GM10248 (cell line): Measurements from ENCODE around the gene CCDC78.

Source experiments
- CTCF ChIA-PET: fragments of 300-600 bp; sonication (Branson Sonifier 250); formaldehyde crosslinking; extraction: SDS; loops from one replicate; lab custom pipeline; 2021; ENCODE audit warnings: antibody characterized with exemption; lab: Yijun Ruan, JAX
- POLR2A ChIA-PET: fragments of 350-650 bp; sonication (Branson Sonifier 250); formaldehyde crosslinking; extraction: SDS; loops from one replicate; lab custom pipeline; 2020; ENCODE audit warnings: antibody characterized with exemption; lab: Yijun Ruan, JAX
- DNase-seq: peaks from one replicate; pipeline ENCODE4 v3.0.0; 2012; ENCODE audit errors: extremely low spot score
- TF ChIP-seq, protein P1 (sequence below): IDR thresholded peaks from 2 replicates; pipeline ENCODE4 v1.5.1; 2012; ENCODE audit warnings: mild to moderate bottlenecking, low read depth; ENCODE audit errors: extremely low read depth, missing control alignments, control extremely low read depth

Gene CCDC78

DNA sequence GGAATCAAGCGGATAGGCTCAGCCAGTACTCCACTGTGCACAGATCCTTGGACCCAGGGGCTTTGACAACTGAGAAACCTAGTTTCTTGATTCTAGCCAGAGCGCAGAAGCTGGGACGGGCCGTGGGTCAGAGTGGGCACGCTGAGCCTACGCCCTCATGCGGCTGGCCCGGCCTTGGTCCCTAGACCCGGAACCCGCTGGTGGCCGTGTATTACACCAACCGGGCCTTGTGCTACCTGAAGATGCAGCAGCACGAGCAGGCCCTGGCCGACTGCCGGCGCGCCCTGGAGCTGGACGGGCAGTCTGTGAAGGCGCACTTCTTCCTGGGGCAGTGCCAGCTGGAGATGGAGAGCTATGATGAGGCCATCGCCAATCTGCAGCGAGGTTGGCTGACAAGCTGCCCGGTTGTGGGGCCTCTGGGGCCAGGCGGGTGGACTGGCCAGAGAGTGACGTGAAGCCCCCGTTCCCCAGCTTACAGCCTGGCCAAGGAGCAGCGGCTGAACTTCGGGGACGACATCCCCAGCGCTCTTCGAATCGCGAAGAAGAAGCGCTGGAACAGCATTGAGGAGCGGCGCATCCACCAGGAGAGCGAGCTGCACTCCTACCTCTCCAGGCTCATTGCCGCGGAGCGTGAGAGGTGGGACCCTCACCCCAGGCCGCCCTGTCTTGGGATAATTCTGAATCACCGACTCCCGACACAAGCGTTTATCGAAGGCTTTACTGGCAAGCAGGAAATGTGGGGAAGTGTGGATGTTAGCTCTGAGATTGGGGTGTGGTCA lies 45.1 kb downstream of the CCDC78 start:
- ChIA-PET CTCF (interaction anchor here (0.7 to 4.6 kb wide), 8 partner anchors 13 to 105 kb away, joined by 3 to 28 read pairs (median 4); partner anchors contain the start of genes RHOT2 and WDR90), POLR2A (interaction anchor here (0.7 to 1.2 kb wide), 3 partner anchors 14 to 1474 kb away, joined by 3 to 7 read pairs (median 4); partner anchors contain the start of genes RHOT2 and TRAF7)

DNA sequence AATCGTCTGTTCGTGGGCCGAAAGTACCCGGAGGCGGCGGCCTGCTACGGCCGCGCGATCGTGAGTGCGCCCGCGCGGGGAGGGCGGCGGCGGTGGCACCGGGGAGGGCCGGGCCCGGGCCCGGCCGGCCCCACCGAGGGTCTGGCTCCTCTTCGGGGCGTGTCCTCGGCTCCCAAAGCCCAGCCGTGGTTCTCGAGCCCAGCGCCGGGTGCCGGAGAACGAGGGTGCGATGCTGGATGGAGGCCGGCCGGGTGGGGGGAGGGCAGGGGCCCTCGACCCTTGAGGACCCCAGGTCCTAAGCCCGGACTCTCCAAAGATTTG lies 45.7 kb downstream of the CCDC78 start:
- ChIA-PET CTCF (interaction anchor here (1.0 to 4.6 kb wide), 7 partner anchors 9 to 105 kb away, joined by 3 to 28 read pairs (median 4); partner anchors contain the start of genes RHOT2 and WDR90), POLR2A (interaction anchor here (0.7 to 1.2 kb wide), 3 partner anchors 13 to 1475 kb away, joined by 3 to 7 read pairs (median 4); partner anchors contain the start of genes RHOT2 and TRAF7)

More for the DNA sequence above, 45.1 kb downstream of the CCDC78 start:
- no peak for DNase-seq
- TF ChIP-seq, protein P1, sequence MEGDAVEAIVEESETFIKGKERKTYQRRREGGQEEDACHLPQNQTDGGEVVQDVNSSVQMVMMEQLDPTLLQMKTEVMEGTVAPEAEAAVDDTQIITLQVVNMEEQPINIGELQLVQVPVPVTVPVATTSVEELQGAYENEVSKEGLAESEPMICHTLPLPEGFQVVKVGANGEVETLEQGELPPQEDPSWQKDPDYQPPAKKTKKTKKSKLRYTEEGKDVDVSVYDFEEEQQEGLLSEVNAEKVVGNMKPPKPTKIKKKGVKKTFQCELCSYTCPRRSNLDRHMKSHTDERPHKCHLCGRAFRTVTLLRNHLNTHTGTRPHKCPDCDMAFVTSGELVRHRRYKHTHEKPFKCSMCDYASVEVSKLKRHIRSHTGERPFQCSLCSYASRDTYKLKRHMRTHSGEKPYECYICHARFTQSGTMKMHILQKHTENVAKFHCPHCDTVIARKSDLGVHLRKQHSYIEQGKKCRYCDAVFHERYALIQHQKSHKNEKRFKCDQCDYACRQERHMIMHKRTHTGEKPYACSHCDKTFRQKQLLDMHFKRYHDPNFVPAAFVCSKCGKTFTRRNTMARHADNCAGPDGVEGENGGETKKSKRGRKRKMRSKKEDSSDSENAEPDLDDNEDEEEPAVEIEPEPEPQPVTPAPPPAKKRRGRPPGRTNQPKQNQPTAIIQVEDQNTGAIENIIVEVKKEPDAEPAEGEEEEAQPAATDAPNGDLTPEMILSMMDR, result peak; percentile 32

GRCh38 chr16:679814-680624 lies 46.2 kb downstream of the CCDC78 start, which contains the start of gene STUB1:
STUB1 (plus strand) TSS chr16:680410; CDS start chr16:680526, 116 bp downstream.
- ChIA-PET POLR2A (interaction anchor here (0.7 to 1.2 kb wide), 4 partner anchors 11 to 1475 kb away, joined by 3 to 7 read pairs (median 4); partner anchors contain the start of genes RHOT2 and TRAF7), CTCF (interaction anchor here (1.0 to 4.6 kb wide), 6 partner anchors 10 to 87 kb away, joined by 3 to 28 read pairs (median 4); partner anchors contain the start of genes RHOT2 and WDR90)
- TF ChIP-seq, protein P1, result no peak
- peak; percentile 88 for DNase-seq

More for the DNA sequence above, 45.7 kb downstream of the CCDC78 start:
- no peak for DNase-seq
- TF ChIP-seq, protein P1, result no peak

DNA sequence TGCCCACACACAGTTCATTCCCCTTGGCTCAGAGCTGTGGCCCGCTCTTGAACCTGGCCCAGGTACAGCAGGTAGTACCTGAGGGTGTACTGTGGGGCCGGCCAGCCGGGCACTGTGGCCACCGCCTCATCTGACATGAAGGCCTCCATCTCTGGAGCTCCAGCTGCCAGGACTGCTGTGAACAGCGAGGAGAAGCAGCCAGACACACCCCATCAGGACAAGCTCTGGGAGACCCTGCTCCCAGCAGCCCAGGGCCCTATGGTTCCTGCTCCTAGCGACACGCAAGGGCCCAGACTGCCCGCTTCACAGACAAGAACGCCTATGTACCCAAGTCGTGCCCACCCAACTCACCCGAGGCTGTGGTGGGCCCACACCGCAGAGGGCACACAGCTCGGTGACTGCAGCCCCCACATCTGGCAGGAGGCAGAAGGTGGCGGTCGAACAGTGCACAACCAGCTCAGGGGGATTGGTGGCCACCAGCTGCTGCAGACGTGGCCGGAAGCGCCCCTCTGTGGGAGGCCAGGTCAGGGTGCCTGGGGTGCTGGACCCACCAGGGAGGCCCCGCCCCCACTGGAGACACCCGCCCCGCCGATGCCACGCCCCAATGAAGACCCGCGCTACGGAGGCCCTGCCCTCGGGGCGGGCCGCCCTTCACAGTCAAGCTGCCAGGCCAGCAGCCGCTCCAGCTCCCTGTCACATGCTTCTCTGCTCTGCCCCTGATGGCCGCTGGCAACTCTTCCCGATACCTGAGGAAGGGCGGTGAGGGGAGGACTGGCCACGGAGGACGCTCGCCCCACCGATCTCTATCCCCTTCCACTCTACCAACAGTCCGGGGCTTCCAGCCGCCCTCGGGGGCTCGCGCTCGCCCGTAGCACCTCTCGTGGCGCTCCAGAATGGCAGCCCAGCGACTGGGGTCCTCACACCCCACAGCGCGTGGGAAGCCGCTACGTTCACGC lies 47.1 kb downstream of the CCDC78 start:
- peak; percentile 54 for DNase-seq
- TF ChIP-seq, protein P1, result no peak
- POLR2A ChIA-PET, result interaction anchor here (0.8 kb wide), 1 partner anchor 10 kb away, joined by 3 read pairs; no protein-coding TSS in a partner anchor
- CTCF ChIA-PET, result interaction anchor here (1.2 to 4.6 kb wide), 2 partner anchors 11 to 42 kb away, joined by 3 to 28 read pairs; partner anchors contain the start of genes ANTKMT and RHOT2

GRCh38 chr16:678209-678857 lies 47.9 kb downstream of the CCDC78 start:
- TF ChIP-seq, protein P1, result no peak
- ChIA-PET POLR2A (no interaction called here), CTCF (interaction anchor here (1.2 to 4.6 kb wide), 2 partner anchors 10 to 43 kb away, joined by 3 to 28 read pairs; partner anchors contain the start of genes ANTKMT and RHOT2)
- DNase-seq, result no peak
